ENCODE measurements around the gene EFEMP1.

Gene EFEMP1

GRCh38 chr2:55859875-55860274 is 63.7 kb downstream of the EFEMP1 start:
- DNase-seq (ENCODE audit: low read depth in 2 of 2), result no peak
- no peak overlapping the region for H3K4me3 ChIP-seq (replicated peaks in 1 of 2; ENCODE audit: low read depth in 2 of 2, low read length in 2 of 2)
- TF ChIP-seq CTCF (IDR thresholded peaks at IDR 0.05; ENCODE audit: low read depth, low read length), result no peak

GRCh38 chr2:55857766-55858165 is 65.8 kb downstream of the EFEMP1 start:
- TF ChIP-seq CTCF (IDR thresholded peaks at IDR 0.05; ENCODE audit: low read depth, low read length), result no peak
- no peak overlapping the region for H3K4me3 ChIP-seq (replicated peaks in 1 of 2; ENCODE audit: low read depth in 2 of 2, low read length in 2 of 2)
- no peak for DNase-seq (ENCODE audit: low read depth in 2 of 2)

- TF ChIP-seq CTCF (IDR thresholded peaks at IDR 0.05; ENCODE audit: low read depth, low read length), result no peak
These were observed 66.6 kb downstream of the EFEMP1 start for GRCh38 chr2:55856936-55857335.

GRCh38 chr2:55848096-55848495 is 75.5 kb downstream of the EFEMP1 start:
- DNase-seq (ENCODE audit: low read depth in 2 of 2), result no peak
- no peak for TF ChIP-seq CTCF (IDR thresholded peaks at IDR 0.05; ENCODE audit: low read depth, low read length)
- no peak overlapping the region for H3K4me3 ChIP-seq (replicated peaks in 1 of 2; ENCODE audit: low read depth in 2 of 2, low read length in 2 of 2)

More at GRCh38 chr2:55856936-55857335, 66.6 kb downstream of the EFEMP1 start:
- no peak overlapping the region for H3K4me3 ChIP-seq (replicated peaks in 1 of 2; ENCODE audit: low read depth in 2 of 2, low read length in 2 of 2)
- DNase-seq (ENCODE audit: low read depth in 2 of 2), result peak in 1 of 2 donors; percentile 58

- no peak overlapping the region for H3K4me3 ChIP-seq (replicated peaks in 1 of 2; ENCODE audit: low read depth in 2 of 2, low read length in 2 of 2)
- TF ChIP-seq CTCF (IDR thresholded peaks at IDR 0.05; ENCODE audit: low read depth, low read length), result no peak
- no peak for DNase-seq (ENCODE audit: low read depth in 2 of 2)
These were observed 77.2 kb downstream of the EFEMP1 start for GRCh38 chr2:55846426-55846825.

- no peak for TF ChIP-seq CTCF (IDR thresholded peaks at IDR 0.05; ENCODE audit: low read depth, low read length)
- DNase-seq (ENCODE audit: low read depth in 2 of 2), result no peak
- no peak overlapping the region for H3K4me3 ChIP-seq (replicated peaks in 1 of 2; ENCODE audit: low read depth in 2 of 2, low read length in 2 of 2)
These were observed 78.6 kb downstream of the EFEMP1 start for GRCh38 chr2:55844986-55845385.

- H3K4me3 ChIP-seq (replicated peaks in 1 of 2; ENCODE audit: low read depth in 2 of 2, low read length in 2 of 2), result no peak overlapping the region
- no peak for TF ChIP-seq CTCF (IDR thresholded peaks at IDR 0.05; ENCODE audit: low read depth, low read length)
- DNase-seq (ENCODE audit: low read depth in 2 of 2), result no peak
These were observed 79.6 kb downstream of the EFEMP1 start for GRCh38 chr2:55843994-55844345.
